Activated CD8-positive, alpha-beta T cell treated with anti-CD3 and anti-CD28 coated beads, Interleukin-2, amount 10 ng/mL, durations not matched to agents 7 days and 5 days (primary cell): ENCODE measurements around the gene ALOX12B. TPM values are rescaled to one million over a fixed set of nuclear protein-coding genes. Genes with fewer than 3 reads are reported as not detected.
"Not testable (repeated sequence)": the region's sequence is repeated elsewhere in the genome, so short reads cannot be mapped to it uniquely, and the experiment has no call there.

ENCODE experiments used
- ATAC-seq: fragments of 150-1000 bp; cut with Tn5 transposase; one replicate; pipeline ENCODE4 v1.10.0; 2021; ENCODE audit warnings: moderate library complexity
- CTCF ChIA-PET: fragments of 350-600 bp; sonication (Branson Sonifier 250); formaldehyde crosslinking; loops from one replicate; lab custom pipeline; 2021; ENCODE audit warnings: antibody characterized with exemption; lab: Charles Lee
- POLR2A ChIA-PET: fragments of 350-600 bp; sonication (Branson Sonifier 250); formaldehyde crosslinking; loops from one replicate; lab custom pipeline; 2021; ENCODE audit warnings: antibody characterized with exemption; lab: Charles Lee
- DNase-seq: peaks from one replicate; pipeline ENCODE4 v3.0.0-alpha.2; 2020
- H3K27ac Mint-ChIP-seq: one replicate; pipeline ENCODE4 v1.8.0; 2021; ENCODE audit warnings: mild to moderate bottlenecking, mixed read lengths
- H3K27me3 Mint-ChIP-seq: one replicate; pipeline ENCODE4 v1.8.0; 2021; ENCODE audit warnings: low read depth, mixed read lengths
- H3K36me3 Mint-ChIP-seq: one replicate; pipeline ENCODE4 v1.8.0; 2021; ENCODE audit warnings: low read depth, mixed read lengths
- H3K4me1 Mint-ChIP-seq: one replicate; pipeline ENCODE4 v1.8.0; 2021; ENCODE audit warnings: low read depth, mixed read lengths
- H3K4me3 Mint-ChIP-seq: one replicate; pipeline ENCODE4 v1.8.0; 2021; ENCODE audit warnings: mild to moderate bottlenecking, mixed read lengths
- H3K9me3 Mint-ChIP-seq: one replicate; pipeline ENCODE4 v1.8.0; 2022; ENCODE audit warnings: mixed read lengths; ENCODE audit not compliant: insufficient read depth
- total RNA-seq, 2 experiments: library from RNA; stranded (reverse); gene quantifications; one replicate each; pipeline ENCODE4 v1.2.3, GENCODE V29; 2021

Gene ALOX12B
- total RNA-seq, 2 experiments from 2014 or later, result 0.26 to 0.47 TPM

- H3K4me1 Mint-ChIP-seq, result peaks cover 11% of the 10 kb centered on the region
- no peak overlapping the region for H3K27ac Mint-ChIP-seq
- H3K4me3 Mint-ChIP-seq, result no peak overlapping the region
- no peaks in the 10 kb centered on the region for H3K36me3 Mint-ChIP-seq
- ChIA-PET POLR2A (no interaction called here), CTCF (interaction anchor here (0.7 to 10.3 kb wide), 9 partner anchors 11 to 315 kb away, joined by 3 to 319 read pairs (median 32); partner anchors contain the start of genes ALOX15B and ALOXE3)
- H3K27me3 Mint-ChIP-seq, result peaks cover 51% of the 10 kb centered on the region
- no peak for ATAC-seq
- H3K9me3 Mint-ChIP-seq, result no peaks in the 10 kb centered on the region
- no peak for DNase-seq
These were observed 25.1 kb downstream of the ALOX12B start for GRCh38 chr17:8062435-8062806.

DNA sequence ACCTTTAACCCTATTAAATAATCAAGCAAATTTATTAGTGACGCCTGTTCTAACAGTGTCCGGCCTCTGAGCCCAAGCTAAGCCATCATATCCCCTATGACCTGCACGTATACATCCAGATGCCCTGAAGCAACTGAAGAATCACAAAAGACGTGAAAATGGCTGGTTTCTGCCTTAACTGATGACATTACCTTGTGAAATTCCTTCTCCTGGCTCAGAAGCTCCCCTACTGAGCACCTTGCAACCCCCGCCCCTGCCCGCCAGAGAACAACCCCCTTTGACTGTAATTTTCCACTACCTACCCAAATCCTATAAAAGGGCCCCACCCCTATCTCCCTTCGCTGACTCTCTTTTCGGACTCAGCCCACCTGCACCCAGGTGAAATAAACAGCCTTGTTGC, 25.7 kb downstream of the ALOX12B start:
- CTCF ChIA-PET, result interaction anchor here (0.7 to 10.3 kb wide), 16 partner anchors 12 to 314 kb away, joined by 3 to 319 read pairs (median 9); partner anchors contain the start of genes ALOX15B and ALOXE3
- H3K27ac Mint-ChIP-seq, H3K36me3 Mint-ChIP-seq, H3K9me3 Mint-ChIP-seq, POLR2A ChIA-PET, H3K4me3 Mint-ChIP-seq, ATAC-seq, DNase-seq: not testable (repeated sequence)
- H3K27me3 Mint-ChIP-seq, result peaks cover 54% of the 10 kb centered on the region
- H3K4me1 Mint-ChIP-seq, result peaks cover 17% of the 10 kb centered on the region

- POLR2A ChIA-PET, result interaction anchor here (0.5 to 1.4 kb wide), 2 partner anchors 48 to 113 kb away, joined by 4 to 7 read pairs; no protein-coding TSS in a partner anchor
- H3K4me3 Mint-ChIP-seq, result no peak overlapping the region
- CTCF ChIA-PET, result interaction anchor here (0.6 to 10.3 kb wide), 46 partner anchors 9 to 375 kb away, joined by 3 to 319 read pairs (median 4); partner anchors contain the start of genes ALOX15B, ALOXE3, CTC1 and GUCY2D
- peak; percentile 51 for ATAC-seq
- peaks cover 32% of the 10 kb centered on the region for H3K4me1 Mint-ChIP-seq
- peaks cover 61% of the 10 kb centered on the region for H3K27me3 Mint-ChIP-seq
- H3K36me3 Mint-ChIP-seq, result no peaks in the 10 kb centered on the region
- DNase-seq, result peak; percentile 76
- no peaks in the 10 kb centered on the region for H3K9me3 Mint-ChIP-seq
- no peak overlapping the region for H3K27ac Mint-ChIP-seq
These were observed 27.2 kb downstream of the ALOX12B start for GRCh38 chr17:8060274-8060673.

GRCh38 chr17:8059131-8059530, 28.4 kb downstream of the ALOX12B start:
- Mint-ChIP-seq H3K9me3 (no peaks in the 10 kb centered on the region), H3K4me1 (peaks cover 32% of the 10 kb centered on the region), H3K4me3 (no peak overlapping the region), H3K27ac (no peak overlapping the region), H3K27me3 (peaks cover 54% of the 10 kb centered on the region), H3K36me3 (no peaks in the 10 kb centered on the region)
- ChIA-PET POLR2A (interaction anchor here (0.7 to 1.4 kb wide), 2 partner anchors 46 to 114 kb away, joined by 3 to 7 read pairs; no protein-coding TSS in a partner anchor), CTCF (interaction anchor here (1.1 to 10.3 kb wide), 16 partner anchors 8 to 318 kb away, joined by 3 to 319 read pairs (median 14); partner anchors contain the start of genes ALOX15B, ALOXE3 and GUCY2D)
- ATAC-seq, result no peak
- DNase-seq, result no peak

DNA sequence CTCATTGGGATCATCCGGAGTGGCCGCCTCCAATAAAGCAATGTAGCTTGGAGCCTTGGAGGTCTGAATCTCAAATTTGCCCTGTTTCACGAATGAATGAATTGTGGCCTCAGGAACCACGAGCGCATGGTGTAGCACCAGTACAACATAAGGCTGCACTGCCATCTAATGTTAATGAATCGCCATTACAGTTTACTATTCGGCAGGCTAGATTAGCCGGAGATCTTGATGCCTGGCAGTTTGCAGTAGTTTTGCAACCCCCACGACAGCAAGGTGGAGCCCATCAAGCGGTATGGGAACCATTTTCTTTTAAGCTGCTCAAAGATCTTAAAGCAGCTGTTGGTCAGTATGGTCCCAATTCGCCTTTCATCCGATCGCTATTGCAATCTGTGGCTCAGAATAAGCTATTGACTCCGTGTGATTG, 29.8 kb downstream of the ALOX12B start:
- no peaks in the 10 kb centered on the region for H3K9me3 Mint-ChIP-seq
- DNase-seq, result peak; percentile 59
- peaks cover 44% of the 10 kb centered on the region for H3K27me3 Mint-ChIP-seq
- no peaks in the 10 kb centered on the region for H3K36me3 Mint-ChIP-seq
- H3K4me3 Mint-ChIP-seq, result no peak overlapping the region
- ChIA-PET CTCF (interaction anchor here (0.7 to 10.3 kb wide), 29 partner anchors 10 to 314 kb away, joined by 3 to 319 read pairs (median 5); partner anchors contain the start of genes ALOX15B, ALOXE3, HES7 and RNF227), POLR2A (interaction anchor here (1.7 kb wide), 1 partner anchor 115 kb away, joined by 5 read pairs; no protein-coding TSS in a partner anchor)
- peak; percentile 72 for ATAC-seq
- peaks cover 32% of the 10 kb centered on the region for H3K4me1 Mint-ChIP-seq
- no peak overlapping the region for H3K27ac Mint-ChIP-seq

DNA sequence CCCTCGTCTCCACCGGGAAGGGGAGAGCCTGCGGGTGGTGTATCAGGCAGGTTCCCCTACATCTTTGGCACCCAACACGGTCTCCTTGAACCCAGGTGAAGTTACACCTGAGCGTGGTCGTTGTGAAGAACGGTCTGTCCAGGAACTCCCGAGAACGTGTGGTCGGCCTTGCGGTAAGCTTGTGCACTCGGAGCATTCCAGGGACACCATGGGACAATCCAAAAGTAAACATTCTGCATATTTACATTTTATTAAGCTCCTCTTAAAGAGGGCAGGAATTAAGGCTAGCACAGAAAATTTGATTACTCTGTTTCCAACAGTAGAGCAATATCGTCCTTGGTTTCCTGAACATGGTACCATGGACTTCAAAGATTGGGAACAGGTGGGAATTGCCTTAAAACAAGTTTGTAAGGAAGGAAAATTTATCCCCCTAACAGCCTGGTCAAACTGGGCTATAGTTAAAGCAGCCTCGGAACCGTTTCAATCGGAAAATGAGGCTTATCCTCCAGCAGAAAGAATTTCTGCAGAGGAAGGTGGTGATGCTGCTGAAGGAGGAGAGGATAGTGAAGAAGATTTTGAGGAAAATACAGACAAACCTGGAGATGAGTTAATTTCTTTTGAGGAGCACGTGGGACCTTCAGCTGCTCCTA, 30.4 kb downstream of the ALOX12B start:
- no peak overlapping the region for H3K4me3 Mint-ChIP-seq
- ATAC-seq (no peak), DNase-seq (no peak)
- H3K36me3 Mint-ChIP-seq, result no peaks in the 10 kb centered on the region
- no peaks in the 10 kb centered on the region for H3K9me3 Mint-ChIP-seq
- H3K27me3 Mint-ChIP-seq, result peaks cover 40% of the 10 kb centered on the region
- ChIA-PET CTCF (interaction anchor here (0.6 to 10.3 kb wide), 30 partner anchors 9 to 458 kb away, joined by 3 to 319 read pairs (median 4); partner anchors contain the start of genes ALOX15B, ALOXE3, HES7 and RNF227), POLR2A (interaction anchor here (0.7 to 1.7 kb wide), 2 partner anchors 11 to 116 kb away, joined by 3 to 5 read pairs; no protein-coding TSS in a partner anchor)
- peaks cover 32% of the 10 kb centered on the region for H3K4me1 Mint-ChIP-seq
- H3K27ac Mint-ChIP-seq, result no peak overlapping the region

DNA sequence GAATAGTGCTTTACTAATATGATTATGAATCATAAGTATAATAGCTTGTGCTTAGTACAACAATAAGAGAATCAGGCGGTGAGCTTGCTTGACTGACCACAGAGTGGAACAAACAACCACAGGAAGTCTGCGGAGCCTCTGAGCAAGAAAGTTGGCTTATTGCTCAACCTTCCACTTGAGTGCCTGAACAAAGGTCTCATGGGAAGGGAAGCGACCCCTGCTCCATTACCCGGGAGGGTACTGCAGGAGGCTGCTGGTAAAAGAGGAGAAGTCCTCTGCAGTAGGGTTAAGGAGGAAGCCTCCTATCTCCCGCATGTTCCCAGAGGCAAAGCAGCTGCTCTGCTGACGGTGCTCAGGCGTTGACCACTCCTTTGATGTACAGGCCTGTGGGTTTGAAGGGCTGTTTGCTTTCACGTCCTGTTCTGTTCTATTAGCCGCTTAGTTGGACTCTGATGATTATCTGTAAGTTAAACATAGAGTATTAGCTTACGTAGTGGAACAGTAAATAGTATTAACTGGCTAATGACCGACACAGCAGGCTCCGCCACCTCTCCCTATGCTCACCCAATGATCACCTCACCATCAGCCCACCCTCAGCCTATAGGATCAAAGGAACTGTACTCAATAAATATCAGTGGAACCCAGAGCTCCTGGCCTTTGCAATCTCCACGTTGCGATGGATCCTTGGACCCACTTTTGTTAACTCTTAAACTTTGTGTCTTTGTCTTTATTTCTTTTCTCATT, 31.1 kb downstream of the ALOX12B start:
- Mint-ChIP-seq H3K4me1 (peaks cover 32% of the 10 kb centered on the region), H3K27ac (no peak overlapping the region), H3K36me3 (no peaks in the 10 kb centered on the region), H3K4me3 (no peak overlapping the region), H3K27me3 (peaks cover 33% of the 10 kb centered on the region), H3K9me3 (no peaks in the 10 kb centered on the region)
- DNase-seq (peak; percentile 75), ATAC-seq (peak; percentile 62)
- POLR2A ChIA-PET, result interaction anchor here (0.7 to 1.7 kb wide), 2 partner anchors 12 to 117 kb away, joined by 3 to 5 read pairs; no protein-coding TSS in a partner anchor
- CTCF ChIA-PET, result interaction anchor here (0.6 to 10.3 kb wide), 24 partner anchors 9 to 457 kb away, joined by 3 to 319 read pairs (median 6); partner anchors contain the start of genes ALOX15B, ALOXE3, HES7 and RNF227

DNA sequence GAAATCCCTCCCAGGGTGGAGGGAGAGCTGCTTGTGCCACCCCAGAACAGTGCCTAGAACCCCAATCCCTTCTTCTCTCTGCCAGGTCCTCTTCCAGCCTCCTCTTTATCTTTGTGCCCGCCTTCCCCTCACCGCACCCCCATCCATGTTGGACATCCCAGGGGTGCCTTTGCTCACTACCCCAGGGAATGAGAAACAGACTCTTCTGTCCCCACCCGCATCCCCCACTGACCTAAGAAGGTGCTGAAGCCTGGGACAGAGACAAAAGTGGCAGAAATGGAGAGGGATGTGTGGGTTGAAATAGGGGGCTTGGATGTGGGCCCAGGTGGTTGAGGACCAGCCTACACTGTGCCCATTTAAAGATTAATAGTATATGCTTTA, 31.7 kb downstream of the ALOX12B start:
- ChIA-PET POLR2A (interaction anchor here (1.7 kb wide), 1 partner anchor 117 kb away, joined by 5 read pairs; no protein-coding TSS in a partner anchor), CTCF (interaction anchor here (0.9 to 10.3 kb wide), 12 partner anchors 14 to 211 kb away, joined by 3 to 319 read pairs (median 16); partner anchors contain the start of genes ALOX15B and ALOXE3)
- Mint-ChIP-seq H3K27ac (no peak overlapping the region), H3K36me3 (no peaks in the 10 kb centered on the region), H3K27me3 (peaks cover 30% of the 10 kb centered on the region), H3K4me1 (peaks cover 32% of the 10 kb centered on the region), H3K4me3 (no peak overlapping the region), H3K9me3 (no peaks in the 10 kb centered on the region)
- no peak for DNase-seq
- no peak for ATAC-seq

- H3K4me3 Mint-ChIP-seq, result no peak overlapping the region
- ChIA-PET POLR2A (no interaction called here), CTCF (interaction anchor here (10.3 kb wide), 1 partner anchor 20 kb away, joined by 319 read pairs; no protein-coding TSS in a partner anchor)
- no peaks in the 10 kb centered on the region for H3K9me3 Mint-ChIP-seq
- no peak overlapping the region for H3K27ac Mint-ChIP-seq
- DNase-seq (no peak), ATAC-seq (no peak)
- peaks cover 13% of the 10 kb centered on the region for H3K27me3 Mint-ChIP-seq
- peaks cover 24% of the 10 kb centered on the region for H3K4me1 Mint-ChIP-seq
- no peaks in the 10 kb centered on the region for H3K36me3 Mint-ChIP-seq
These were observed 33.9 kb downstream of the ALOX12B start for GRCh38 chr17:8053600-8053999.

GRCh38 chr17:8052256-8053252, 35.0 kb downstream of the ALOX12B start:
- Mint-ChIP-seq H3K9me3 (no peaks in the 10 kb centered on the region), H3K27ac (no peak overlapping the region), H3K27me3 (peaks cover 12% of the 10 kb centered on the region), H3K36me3 (no peaks in the 10 kb centered on the region), H3K4me3 (no peak overlapping the region), H3K4me1 (peaks cover 23% of the 10 kb centered on the region)
- ATAC-seq, result no peak
- DNase-seq, result no peak
- ChIA-PET POLR2A (no interaction called here), CTCF (interaction anchor here (2.2 kb wide), 1 partner anchor 8 kb away, joined by 14 read pairs; no protein-coding TSS in a partner anchor)
